Ishikawa (cell line): ENCODE results near the gene CCR4.

Experiments
- CEBPB ChIP-seq: IDR thresholded peaks from 2 replicates; pipeline ENCODE4 v1.6.1; 2012
- CREB1 ChIP-seq: IDR thresholded peaks from 2 replicates; pipeline ENCODE4 v1.6.1; 2012; ENCODE audit warnings: low read depth
- EGR1 ChIP-seq: IDR thresholded peaks from 2 replicates; pipeline ENCODE4 v1.6.1; 2012
- EP300 ChIP-seq: IDR thresholded peaks from 2 replicates; pipeline ENCODE4 v1.6.1; 2012; ENCODE audit warnings: borderline replicate concordance
- FOXM1 ChIP-seq: IDR thresholded peaks from 2 replicates; pipeline ENCODE4 v1.6.1; 2012; ENCODE audit warnings: low read depth, borderline replicate concordance
- NFIC ChIP-seq: IDR thresholded peaks from 2 replicates; pipeline ENCODE4 v1.6.1; 2012
- RAD21 ChIP-seq: IDR thresholded peaks from 2 replicates; pipeline ENCODE4 v1.6.1; 2012; ENCODE audit warnings: low read depth
- TAF1 ChIP-seq: IDR thresholded peaks from 2 replicates; pipeline ENCODE4 v1.6.1; 2012; ENCODE audit warnings: low read depth, mild to moderate bottlenecking
- TCF12 ChIP-seq: IDR thresholded peaks from 2 replicates; pipeline ENCODE4 v1.6.1; 2012; ENCODE audit warnings: low read depth
- TEAD4 ChIP-seq: IDR thresholded peaks from 2 replicates; pipeline ENCODE4 v1.6.1; 2012
- YY1 ChIP-seq: IDR thresholded peaks from 2 replicates; pipeline ENCODE4 v1.6.1; 2012; ENCODE audit warnings: low read depth
- ZBTB7A ChIP-seq: IDR thresholded peaks from 2 replicates; pipeline ENCODE4 v1.6.1; 2012; ENCODE audit warnings: low read depth
- TF ChIP-seq, protein P1 (sequence below): IDR thresholded peaks from 2 replicates; pipeline ENCODE4 v1.6.1; 2012; ENCODE audit warnings: low read depth, mild to moderate bottlenecking
- TF ChIP-seq, protein P2 (sequence below): IDR thresholded peaks from 2 replicates; pipeline ENCODE4 v1.6.1; 2012
- TF ChIP-seq, protein P3 (sequence below): IDR thresholded peaks from 2 replicates; pipeline ENCODE4 v1.6.1; 2012

The CCR4 gene

DNA sequence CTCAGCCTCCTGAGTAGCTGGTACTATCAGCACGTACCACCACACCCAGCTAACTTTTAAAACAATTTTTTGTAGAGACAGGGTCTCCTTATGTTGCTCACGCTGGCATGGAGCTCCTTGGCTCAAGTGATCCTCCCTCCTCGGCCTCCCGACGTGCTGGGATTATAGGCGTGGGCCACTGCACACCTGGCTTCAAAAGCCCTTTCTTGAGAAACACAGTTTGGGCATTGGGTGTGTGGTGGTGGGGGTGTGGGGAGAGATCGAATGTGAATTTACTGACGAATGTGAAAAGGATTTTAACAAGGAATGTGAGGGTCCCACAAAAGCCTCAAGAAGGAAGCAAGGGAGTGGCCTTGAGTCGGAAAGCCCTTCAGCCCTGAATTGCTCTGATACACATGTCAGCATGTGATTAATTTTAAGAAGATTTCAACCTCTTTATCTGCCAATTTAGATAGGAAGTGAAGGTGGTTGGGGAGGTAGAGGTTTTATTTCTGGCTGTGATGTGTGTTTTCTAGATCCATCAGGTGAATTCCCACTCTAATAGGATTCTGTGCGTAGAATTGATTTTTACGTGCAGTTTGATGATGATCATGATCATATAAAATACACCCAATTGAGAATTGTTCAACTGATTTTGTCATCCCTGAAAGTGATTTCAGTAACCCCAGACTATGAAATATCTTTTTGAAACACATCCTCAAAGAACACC, 1.1 kb downstream of the CCR4 start:
- TF ChIP-seq, protein P1, sequence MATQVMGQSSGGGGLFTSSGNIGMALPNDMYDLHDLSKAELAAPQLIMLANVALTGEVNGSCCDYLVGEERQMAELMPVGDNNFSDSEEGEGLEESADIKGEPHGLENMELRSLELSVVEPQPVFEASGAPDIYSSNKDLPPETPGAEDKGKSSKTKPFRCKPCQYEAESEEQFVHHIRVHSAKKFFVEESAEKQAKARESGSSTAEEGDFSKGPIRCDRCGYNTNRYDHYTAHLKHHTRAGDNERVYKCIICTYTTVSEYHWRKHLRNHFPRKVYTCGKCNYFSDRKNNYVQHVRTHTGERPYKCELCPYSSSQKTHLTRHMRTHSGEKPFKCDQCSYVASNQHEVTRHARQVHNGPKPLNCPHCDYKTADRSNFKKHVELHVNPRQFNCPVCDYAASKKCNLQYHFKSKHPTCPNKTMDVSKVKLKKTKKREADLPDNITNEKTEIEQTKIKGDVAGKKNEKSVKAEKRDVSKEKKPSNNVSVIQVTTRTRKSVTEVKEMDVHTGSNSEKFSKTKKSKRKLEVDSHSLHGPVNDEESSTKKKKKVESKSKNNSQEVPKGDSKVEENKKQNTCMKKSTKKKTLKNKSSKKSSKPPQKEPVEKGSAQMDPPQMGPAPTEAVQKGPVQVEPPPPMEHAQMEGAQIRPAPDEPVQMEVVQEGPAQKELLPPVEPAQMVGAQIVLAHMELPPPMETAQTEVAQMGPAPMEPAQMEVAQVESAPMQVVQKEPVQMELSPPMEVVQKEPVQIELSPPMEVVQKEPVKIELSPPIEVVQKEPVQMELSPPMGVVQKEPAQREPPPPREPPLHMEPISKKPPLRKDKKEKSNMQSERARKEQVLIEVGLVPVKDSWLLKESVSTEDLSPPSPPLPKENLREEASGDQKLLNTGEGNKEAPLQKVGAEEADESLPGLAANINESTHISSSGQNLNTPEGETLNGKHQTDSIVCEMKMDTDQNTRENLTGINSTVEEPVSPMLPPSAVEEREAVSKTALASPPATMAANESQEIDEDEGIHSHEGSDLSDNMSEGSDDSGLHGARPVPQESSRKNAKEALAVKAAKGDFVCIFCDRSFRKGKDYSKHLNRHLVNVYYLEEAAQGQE, result no peak
- TF ChIP-seq TAF1 (no peak), NFIC (no peak), FOXM1 (no peak), EGR1 (no peak), YY1 (no peak)

DNA sequence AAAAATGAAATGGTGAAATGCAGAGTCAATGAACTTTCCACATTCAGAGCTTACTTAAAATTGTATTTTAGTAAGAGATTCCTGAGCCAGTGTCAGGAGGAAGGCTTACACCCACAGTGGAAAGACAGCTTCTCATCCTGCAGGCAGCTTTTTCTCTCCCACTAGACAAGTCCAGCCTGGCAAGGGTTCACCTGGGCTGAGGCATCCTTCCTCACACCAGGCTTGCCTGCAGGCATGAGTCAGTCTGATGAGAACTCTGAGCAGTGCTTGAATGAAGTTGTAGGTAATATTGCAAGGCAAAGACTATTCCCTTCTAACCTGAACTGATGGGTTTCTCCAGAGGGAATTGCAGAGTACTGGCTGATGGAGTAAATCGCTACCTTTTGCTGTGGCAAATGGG, 3.1 kb downstream of the CCR4 start:
- TF ChIP-seq ZBTB7A (no peak), RAD21 (no peak), FOXM1 (no peak), NFIC (no peak), CREB1 (no peak), YY1 (no peak), EGR1 (no peak)
- TF ChIP-seq, protein P2, sequence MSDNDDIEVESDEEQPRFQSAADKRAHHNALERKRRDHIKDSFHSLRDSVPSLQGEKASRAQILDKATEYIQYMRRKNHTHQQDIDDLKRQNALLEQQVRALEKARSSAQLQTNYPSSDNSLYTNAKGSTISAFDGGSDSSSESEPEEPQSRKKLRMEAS, result no peak

DNA sequence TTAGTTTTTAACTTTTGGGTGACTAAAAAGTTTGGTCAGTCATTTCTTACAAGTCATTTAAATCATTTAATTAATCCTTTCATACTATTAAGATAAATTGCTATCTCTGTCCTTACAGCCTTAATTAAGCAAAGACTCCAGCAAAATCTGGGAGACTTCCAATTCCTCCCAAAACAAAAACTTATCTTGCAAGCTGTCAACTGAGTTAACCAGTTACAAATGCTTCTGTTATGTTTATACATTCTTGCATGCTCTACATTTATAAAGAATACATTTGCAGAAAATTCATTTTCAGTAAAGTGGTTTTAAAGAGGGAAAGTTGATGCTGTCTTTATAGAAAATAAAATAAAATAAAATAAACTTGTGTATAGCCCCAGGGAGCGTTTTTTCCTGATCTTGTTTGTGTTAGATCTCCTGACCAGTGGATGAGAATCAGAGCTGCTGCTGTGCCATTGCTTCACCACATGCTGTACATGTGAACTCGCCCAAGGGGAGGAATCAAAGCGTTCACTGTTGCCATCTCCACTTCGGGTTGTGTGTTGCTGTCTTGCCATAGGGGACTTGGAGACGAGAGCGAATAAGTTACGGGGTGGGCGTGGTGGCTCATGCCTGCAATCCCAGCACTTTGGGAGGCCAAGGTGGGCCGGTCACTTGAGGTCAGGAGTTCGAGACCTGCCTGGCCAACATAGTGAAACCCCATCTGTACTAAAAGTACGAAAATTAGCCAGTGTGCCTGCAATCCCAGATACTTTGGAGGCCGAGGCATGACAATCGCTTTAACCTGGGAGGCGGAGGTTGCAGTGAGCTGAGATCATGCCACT, 5.5 kb downstream of the CCR4 start:
- TF ChIP-seq, protein P3, sequence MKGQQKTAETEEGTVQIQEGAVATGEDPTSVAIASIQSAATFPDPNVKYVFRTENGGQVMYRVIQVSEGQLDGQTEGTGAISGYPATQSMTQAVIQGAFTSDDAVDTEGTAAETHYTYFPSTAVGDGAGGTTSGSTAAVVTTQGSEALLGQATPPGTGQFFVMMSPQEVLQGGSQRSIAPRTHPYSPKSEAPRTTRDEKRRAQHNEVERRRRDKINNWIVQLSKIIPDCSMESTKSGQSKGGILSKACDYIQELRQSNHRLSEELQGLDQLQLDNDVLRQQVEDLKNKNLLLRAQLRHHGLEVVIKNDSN, result no peak
- TF ChIP-seq TCF12 (no peak), YY1 (no peak), TEAD4 (no peak), ZBTB7A (no peak), EGR1 (no peak)
- TF ChIP-seq, protein P1, result no peak
- TF ChIP-seq, protein P2, result no peak

DNA sequence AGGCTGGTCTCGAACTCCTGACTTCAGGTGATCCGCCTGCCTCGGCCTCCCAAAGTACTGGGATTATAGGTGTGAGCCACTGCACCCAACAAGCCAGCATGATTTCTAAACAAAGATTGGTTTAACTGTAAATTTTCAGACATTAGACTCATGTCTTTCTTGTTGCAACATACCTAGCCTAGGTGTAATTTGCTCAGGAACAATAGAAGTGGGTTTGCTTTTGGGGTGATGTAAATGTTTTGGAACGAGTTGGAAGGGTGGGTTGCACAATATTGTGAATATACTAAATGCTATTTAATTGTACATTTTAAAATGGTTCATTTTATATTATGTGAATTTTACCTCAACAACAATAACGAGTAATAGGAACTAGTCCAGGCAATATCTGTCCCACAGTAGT, 7.1 kb downstream of the CCR4 start:
- TF ChIP-seq, protein P1, result no peak
- TF ChIP-seq CEBPB, result peak; percentile 85
- TF ChIP-seq, protein P2, result no peak

DNA sequence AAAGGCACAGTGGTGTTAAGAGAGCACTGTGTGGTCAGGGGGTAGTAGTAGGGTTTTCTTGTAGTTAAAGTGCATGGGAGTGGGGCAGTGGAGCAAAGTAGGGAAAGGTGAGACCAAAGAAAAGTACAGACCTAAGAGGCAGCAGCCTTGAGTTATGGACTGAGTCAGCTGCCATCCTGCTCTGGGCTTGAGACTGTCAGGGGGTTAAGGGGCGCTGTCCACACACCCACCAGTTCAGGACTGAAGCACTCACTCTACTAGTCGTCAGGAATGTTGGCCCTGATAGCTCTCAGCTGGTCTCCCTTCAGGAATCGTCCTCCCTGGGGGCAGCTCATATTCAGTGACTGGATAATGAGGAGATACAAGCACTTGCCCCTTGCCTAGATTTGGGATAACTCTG, 7.9 kb downstream of the CCR4 start:
- TF ChIP-seq EP300, result no peak
- no peak for TF ChIP-seq TEAD4
- TF ChIP-seq EGR1, result no peak
- TF ChIP-seq, protein P1, result peak; percentile 67
